Ovary (tissue), 3 donors: ENCODE results near the gene TCERG1L.

Experiments used
- CTCF ChIP-seq, 3 donors: fragments of 450-650 bp in 2 of 3; fragments of 200-600 bp in 1 of 3; IDR thresholded peaks; one replicate each; pipeline versions ENCODE4 v1.5.1 to v1.8.0; 2016 to 2022; ENCODE audit warnings: antibody characterized with exemption in 3 of 3, mild to moderate bottlenecking in 1 of 3
- EP300 ChIP-seq: sonication (generic); formaldehyde crosslinking; IDR thresholded peaks from one replicate; pipeline ENCODE4 v1.6.1; 2017; ENCODE audit warnings: antibody characterized with exemption
- POLR2A ChIP-seq: fragments of 450-650 bp; IDR thresholded peaks from one replicate; pipeline ENCODE4 v1.6.1; 2017; ENCODE audit warnings: antibody characterized with exemption, mild to moderate bottlenecking, moderate library complexity
- donor health status: DM: no; HTN: no; CAD: no.

- TF ChIP-seq CTCF (IDR thresholded peaks at IDR 0.05) (no peak), POLR2A (no peak), EP300 (no peak)
Observed at GRCh38 chr10:131125511-131126225, 185.9 kb downstream of the TCERG1L start.
